ENCODE data around the gene FGB. TPM values are rescaled to one million over a fixed set of nuclear protein-coding genes. Genes with fewer than 3 reads are reported as not detected.

Gene FGB
- total and polyA plus RNA-seq, 2 donors (not counting 1 experiment from before 2014, with no cell fraction given), result not detected

- Histone ChIP-seq H3K4me3 (replicated peaks in 1 of 4; ENCODE audit: control extremely low read depth in 1 of 4, insufficient read depth in 1 of 4, low read depth in 3 of 4, low read length in 4 of 4) (no peak overlapping the region), H4K20me1 (ENCODE audit: control insufficient read depth, extremely low read depth, insufficient read depth, low read length) (no peaks in the 10 kb centered on the region), H3K27ac (ENCODE audit: insufficient read depth, low read length) (no peak overlapping the region), H2AFZ (ENCODE audit: low read length) (no peak overlapping the region), H3K36me3 (ENCODE audit: control insufficient read depth, insufficient read depth, low read length) (no peaks in the 10 kb centered on the region), H3K27me3 (ENCODE audit: control insufficient read depth, insufficient read depth, low read length) (no peaks in the 10 kb centered on the region), H3K9ac (ENCODE audit: insufficient read depth, low read length) (no peak overlapping the region), H3K4me2 (ENCODE audit: extremely low read depth, insufficient read depth, low read length) (no peak overlapping the region), H3K4me1 (ENCODE audit: control insufficient read depth, extremely low read depth, insufficient read depth, low read length) (no peaks in the 10 kb centered on the region), H3K79me2 (ENCODE audit: control insufficient read depth, insufficient read depth, low read length) (no peaks in the 10 kb centered on the region), H3K9me3 (ENCODE audit: control insufficient read depth, insufficient read depth, low read depth, low read length) (no peaks in the 10 kb centered on the region)
- DNase-seq (ENCODE audit: low read depth in 2 of 2), result peak; percentile 60 to 66
- TF ChIP-seq CTCF (conservative IDR thresholded peaks at IDR 0.05 in 1 of 2, IDR thresholded peaks at IDR 0.05 in 1 of 2; ENCODE audit: low read depth in 1 of 2, low read length in 2 of 2) (peak; percentile 51 to 71), EZH2 (IDR thresholded peaks at IDR 0.05; ENCODE audit: low read length, missing control alignments) (no peak)
Measured at GRCh38 chr4:154559494-154560418, 3.1 kb upstream of the FGB start.

GRCh38 chr4:154560419-154560801, 2.4 kb upstream of the FGB start:
- no peak overlapping the region for H2AFZ ChIP-seq (ENCODE audit: low read length)
- H3K4me1 ChIP-seq (ENCODE audit: control insufficient read depth, extremely low read depth, insufficient read depth, low read length), result no peaks in the 10 kb centered on the region
- H3K4me2 ChIP-seq (ENCODE audit: extremely low read depth, insufficient read depth, low read length), result no peak overlapping the region
- no peak overlapping the region for H3K4me3 ChIP-seq (replicated peaks in 1 of 4; ENCODE audit: control extremely low read depth in 1 of 4, insufficient read depth in 1 of 4, low read depth in 3 of 4, low read length in 4 of 4)
- TF ChIP-seq EZH2 (IDR thresholded peaks at IDR 0.05; ENCODE audit: low read length, missing control alignments) (no peak), CTCF (conservative IDR thresholded peaks at IDR 0.05 in 1 of 2, IDR thresholded peaks at IDR 0.05 in 1 of 2; ENCODE audit: low read depth in 1 of 2, low read length in 2 of 2) (no peak)
- no peaks in the 10 kb centered on the region for H4K20me1 ChIP-seq (ENCODE audit: control insufficient read depth, extremely low read depth, insufficient read depth, low read length)
- no peaks in the 10 kb centered on the region for H3K9me3 ChIP-seq (ENCODE audit: control insufficient read depth, insufficient read depth, low read depth, low read length)
- no peak for DNase-seq (ENCODE audit: low read depth in 2 of 2)
- H3K27ac ChIP-seq (ENCODE audit: insufficient read depth, low read length), result no peak overlapping the region
- H3K36me3 ChIP-seq (ENCODE audit: control insufficient read depth, insufficient read depth, low read length), result no peaks in the 10 kb centered on the region
- H3K9ac ChIP-seq (ENCODE audit: insufficient read depth, low read length), result no peak overlapping the region
- H3K27me3 ChIP-seq (ENCODE audit: control insufficient read depth, insufficient read depth, low read length), result no peaks in the 10 kb centered on the region
- H3K79me2 ChIP-seq (ENCODE audit: control insufficient read depth, insufficient read depth, low read length), result no peaks in the 10 kb centered on the region

- H3K4me2 ChIP-seq (ENCODE audit: extremely low read depth, insufficient read depth, low read length), result no peak overlapping the region
- H3K4me3 ChIP-seq (replicated peaks in 1 of 4; ENCODE audit: control extremely low read depth in 1 of 4, insufficient read depth in 1 of 4, low read depth in 3 of 4, low read length in 4 of 4), result no peak overlapping the region
- H3K9me3 ChIP-seq (ENCODE audit: control insufficient read depth, insufficient read depth, low read depth, low read length), result no peaks in the 10 kb centered on the region
- TF ChIP-seq CTCF (conservative IDR thresholded peaks at IDR 0.05 in 1 of 2, IDR thresholded peaks at IDR 0.05 in 1 of 2; ENCODE audit: low read depth in 1 of 2, low read length in 2 of 2), result no peak
- TF ChIP-seq EZH2 (IDR thresholded peaks at IDR 0.05; ENCODE audit: low read length, missing control alignments), result no peak
- peak; percentile 32 to 98 for DNase-seq (ENCODE audit: low read depth in 2 of 2)
- no peak overlapping the region for H3K9ac ChIP-seq (ENCODE audit: insufficient read depth, low read length)
- no peaks in the 10 kb centered on the region for H3K79me2 ChIP-seq (ENCODE audit: control insufficient read depth, insufficient read depth, low read length)
- no peaks in the 10 kb centered on the region for H4K20me1 ChIP-seq (ENCODE audit: control insufficient read depth, extremely low read depth, insufficient read depth, low read length)
- no peaks in the 10 kb centered on the region for H3K36me3 ChIP-seq (ENCODE audit: control insufficient read depth, insufficient read depth, low read length)
- H2AFZ ChIP-seq (ENCODE audit: low read length), result no peak overlapping the region
- no peaks in the 10 kb centered on the region for H3K4me1 ChIP-seq (ENCODE audit: control insufficient read depth, extremely low read depth, insufficient read depth, low read length)
- H3K27ac ChIP-seq (ENCODE audit: insufficient read depth, low read length), result no peak overlapping the region
- no peaks in the 10 kb centered on the region for H3K27me3 ChIP-seq (ENCODE audit: control insufficient read depth, insufficient read depth, low read length)
Measured at GRCh38 chr4:154560824-154561231, 2.0 kb upstream of the FGB start.
